Activated CD4-positive, CD25-positive, alpha-beta regulatory T cell treated with anti-CD3 and anti-CD28 coated beads, Interleukin-2, amount 50 U/mL, for 72 hours (primary cell): ENCODE measurements around the gene ZNF598.
A peak's percentile ranks its signal among the peaks of the same experiment; 100 is the strongest.

Experiments used
- DNase-seq: peaks from one replicate; pipeline ENCODE4 v3.0.0; 2021

The ZNF598 gene

DNA sequence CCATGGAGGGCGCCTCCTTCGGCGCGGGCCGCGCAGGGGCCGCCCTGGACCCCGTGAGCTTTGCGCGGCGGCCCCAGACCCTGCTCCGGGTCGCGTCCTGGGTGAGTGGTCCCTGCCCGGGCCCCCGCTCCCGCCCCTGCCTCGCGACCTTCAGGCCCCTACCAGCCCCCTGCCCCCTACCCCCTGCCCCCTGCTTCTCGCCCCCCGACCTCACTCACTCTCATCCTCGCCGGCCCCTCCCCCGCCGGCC, 19.6 kb downstream of the ZNF598 start:
- DNase-seq, result no peak

DNA sequence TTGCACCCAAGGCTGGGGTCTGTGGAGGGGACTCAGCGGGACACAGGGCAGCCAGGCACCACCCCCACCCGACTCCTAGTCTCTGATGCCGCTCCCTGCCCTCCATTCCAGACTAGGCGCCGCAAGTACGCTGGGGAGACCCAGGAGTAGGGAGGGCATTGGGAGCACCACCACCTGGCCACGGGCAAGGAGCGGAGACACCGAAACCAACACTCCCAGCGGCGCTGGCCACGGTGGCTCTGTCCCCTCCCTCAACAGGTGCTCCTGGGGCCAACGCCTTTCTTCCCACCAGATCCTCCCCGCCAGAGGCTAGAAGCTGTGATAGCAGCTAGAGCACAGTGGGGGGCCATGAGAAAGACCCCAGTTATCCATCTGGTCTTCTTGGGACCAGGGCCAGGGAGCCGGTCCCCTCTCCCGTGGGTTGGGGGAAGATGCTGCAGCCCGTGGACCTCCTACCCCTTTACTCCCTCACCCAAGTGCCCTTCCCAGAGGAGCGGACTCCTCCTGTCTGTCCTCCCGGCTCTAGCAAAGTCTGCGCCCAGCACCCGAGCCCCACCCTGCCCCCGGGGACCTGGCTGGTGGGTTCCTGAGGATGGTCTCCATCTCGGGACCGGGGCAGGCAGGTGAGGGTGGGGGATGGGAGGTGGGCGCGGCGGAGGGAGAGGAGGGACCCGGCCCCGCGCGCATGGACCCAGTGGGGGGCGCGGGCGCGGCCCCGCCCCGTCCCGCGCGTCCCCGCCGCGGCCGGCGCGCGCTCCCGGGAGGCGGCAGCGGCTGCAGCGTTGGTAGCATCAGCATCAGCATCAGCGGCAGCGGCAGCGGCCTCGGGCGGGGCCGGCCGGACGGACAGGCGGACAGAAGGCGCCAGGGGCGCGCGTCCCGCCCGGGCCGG, 20.2 kb downstream of the ZNF598 start, which contains the start of gene SYNGR3:
Gene SYNGR3 (plus strand): TSS at position 762 of the 892 bp plus-strand sequence. CDS start 133 bp downstream, outside the sequence.
- no peak for DNase-seq

DNA sequence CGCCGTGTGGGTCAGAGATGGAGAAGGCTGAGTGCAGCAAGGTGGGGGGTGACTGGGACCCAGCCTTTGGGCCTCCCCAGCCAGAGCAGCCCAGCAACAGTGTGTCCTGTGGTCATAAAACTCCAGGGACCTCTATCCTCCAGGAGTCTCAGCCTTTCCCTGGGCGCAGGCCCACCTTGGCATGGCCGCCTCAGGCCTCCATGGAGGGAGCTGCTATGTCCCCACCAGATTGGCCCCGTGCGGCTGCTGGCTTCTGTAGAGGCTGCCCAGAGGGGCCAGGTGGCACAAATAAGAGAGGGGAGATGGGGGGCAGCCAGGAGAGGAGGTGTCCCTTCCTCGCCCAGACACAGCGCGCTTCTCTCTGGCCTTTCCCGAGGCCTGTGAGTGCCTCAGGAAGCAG, 22.4 kb downstream of the ZNF598 start:
- no peak for DNase-seq

DNA sequence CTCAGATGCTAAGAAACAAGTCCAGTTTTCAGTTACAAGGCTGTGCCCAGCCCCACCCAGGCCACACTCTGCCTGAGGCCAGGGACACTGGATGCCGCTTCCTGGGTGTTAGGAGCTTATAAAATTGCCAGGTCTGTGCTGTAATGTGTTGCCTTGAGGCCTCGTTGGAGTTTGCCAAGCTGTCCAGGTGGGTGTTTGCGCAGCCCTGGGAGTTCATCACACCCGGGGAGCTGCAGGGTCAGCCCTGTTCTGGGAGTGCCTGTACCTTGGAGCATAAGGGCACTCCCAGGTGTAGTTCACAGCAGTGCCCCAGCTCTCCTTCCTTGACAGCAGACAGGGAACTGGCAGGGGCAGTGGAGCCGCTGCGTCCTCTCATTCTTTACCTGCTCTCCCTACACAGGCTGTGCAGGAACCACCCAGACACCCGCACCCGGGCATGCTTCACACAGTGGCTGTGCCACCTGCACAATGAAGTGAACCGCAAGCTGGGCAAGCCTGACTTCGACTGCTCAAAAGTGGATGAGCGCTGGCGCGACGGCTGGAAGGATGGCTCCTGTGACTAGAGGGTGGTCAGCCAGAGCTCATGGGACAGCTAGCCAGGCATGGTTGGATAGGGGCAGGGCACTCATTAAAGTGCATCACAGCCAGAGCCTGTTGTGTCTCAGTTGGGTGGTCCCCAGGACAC, 24.0 kb downstream of the ZNF598 start:
- no peak for DNase-seq

DNA sequence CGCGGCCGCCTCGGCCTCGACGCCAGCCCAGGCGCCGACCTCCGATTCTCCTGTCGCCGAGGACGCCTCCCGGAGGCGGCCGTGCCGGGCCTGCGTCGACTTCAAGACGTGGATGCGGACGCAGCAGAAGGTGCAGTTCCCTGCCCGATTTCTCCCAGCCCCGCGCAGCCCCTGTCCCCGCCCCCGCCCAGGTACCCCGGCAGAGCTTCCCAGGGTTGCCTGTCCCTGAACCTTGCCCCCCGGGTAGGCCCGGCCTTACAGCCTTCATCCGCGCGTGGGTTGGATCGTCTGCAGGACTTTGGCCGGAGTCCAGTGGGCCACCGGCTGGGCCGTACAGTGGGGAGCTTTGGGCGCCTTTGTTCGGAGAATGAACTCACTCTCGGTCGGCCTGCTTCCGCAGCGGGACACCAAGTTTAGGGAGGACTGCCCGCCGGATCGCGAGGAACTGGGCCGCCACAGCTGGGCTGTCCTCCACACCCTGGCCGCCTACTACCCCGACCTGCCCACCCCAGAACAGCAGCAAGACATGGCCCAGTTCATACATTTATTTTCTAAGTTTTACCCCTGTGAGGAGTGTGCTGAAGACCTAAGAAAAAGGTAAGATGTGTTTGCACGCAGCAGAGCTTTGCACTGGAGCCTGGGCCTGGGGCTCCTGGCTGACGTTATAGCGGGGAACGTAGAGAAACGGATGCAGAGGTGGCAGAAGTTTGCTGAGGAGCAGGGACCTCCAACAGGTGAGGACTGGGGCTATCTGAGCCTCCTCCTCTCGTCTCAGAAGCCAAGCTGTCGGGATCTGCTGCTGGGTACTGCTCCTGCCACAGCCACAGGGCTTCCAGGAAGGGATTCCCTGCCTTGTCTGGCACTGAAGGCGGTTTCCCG, 25.0 kb downstream of the ZNF598 start:
- DNase-seq, result no peak

DNA sequence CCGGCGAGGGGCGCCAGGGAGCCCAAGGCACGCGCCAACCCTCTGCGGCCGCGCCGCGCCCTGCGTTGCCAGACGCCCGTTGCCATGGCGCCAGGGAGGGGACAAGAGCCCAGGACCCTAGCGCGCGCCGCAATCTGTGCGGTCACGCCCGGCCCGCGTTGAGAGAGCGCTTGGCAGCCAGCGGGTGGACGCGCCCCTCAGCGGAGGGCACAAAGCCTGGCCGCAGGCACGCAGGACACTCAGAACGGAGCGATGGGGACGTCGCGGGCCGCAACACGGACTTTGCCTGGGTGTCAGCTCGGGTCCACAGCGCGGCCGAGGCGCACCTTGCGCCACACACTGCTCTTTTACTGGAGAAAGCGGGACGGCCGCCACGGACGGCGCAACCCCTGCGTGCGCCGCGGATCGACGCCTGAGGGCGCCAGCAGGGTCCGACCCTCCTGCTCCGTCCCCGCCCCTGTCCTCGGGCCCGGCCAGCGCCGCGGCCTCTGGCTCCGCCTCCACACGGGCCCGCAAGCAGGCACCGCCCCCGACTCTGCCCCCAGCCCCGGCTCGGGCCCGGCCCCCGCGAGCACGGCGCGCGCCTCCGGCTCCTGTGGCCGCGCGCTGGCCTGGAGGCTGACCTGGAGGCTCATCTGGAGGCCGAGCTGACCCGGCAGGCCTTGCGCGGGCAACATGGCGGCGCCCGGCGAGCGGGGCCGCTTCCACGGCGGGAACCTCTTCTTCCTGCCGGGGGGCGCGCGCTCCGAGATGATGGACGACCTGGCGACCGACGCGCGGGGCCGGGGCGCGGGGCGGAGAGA, 25.9 kb downstream of the ZNF598 start, which contains the start of gene GFER:
Gene GFER (plus strand): TSS at position 650 of the 803 bp plus-strand sequence. CDS start 26 bp downstream, at position 676.
- peak; percentile 80 for DNase-seq

DNA sequence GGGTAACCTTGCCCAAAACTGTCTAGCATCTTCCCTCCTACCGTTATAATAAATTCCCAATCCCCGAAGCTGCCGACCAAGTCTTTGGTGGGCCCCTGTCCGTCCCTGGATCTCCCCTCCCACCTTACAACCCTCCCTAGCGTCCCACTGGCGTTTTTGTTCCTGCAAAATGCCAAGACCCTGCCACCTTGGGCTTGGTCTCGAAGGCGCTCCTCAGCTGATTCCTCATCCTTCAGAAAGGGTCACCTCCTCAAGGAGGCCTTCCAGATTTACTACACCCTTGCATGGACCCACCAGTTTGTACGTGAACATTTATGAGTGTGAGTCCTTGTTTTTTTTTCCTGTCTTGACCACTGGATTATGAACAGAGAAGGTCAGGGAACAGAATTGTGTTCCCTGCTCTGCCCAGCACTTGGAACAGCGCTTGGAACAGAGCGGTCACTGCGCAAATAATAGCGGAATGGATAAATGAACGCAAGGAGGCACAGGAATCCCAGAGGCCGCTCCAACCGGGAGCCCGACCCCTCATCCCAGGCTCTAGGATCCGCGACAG, 26.6 kb downstream of the ZNF598 start:
- no peak for DNase-seq

DNA sequence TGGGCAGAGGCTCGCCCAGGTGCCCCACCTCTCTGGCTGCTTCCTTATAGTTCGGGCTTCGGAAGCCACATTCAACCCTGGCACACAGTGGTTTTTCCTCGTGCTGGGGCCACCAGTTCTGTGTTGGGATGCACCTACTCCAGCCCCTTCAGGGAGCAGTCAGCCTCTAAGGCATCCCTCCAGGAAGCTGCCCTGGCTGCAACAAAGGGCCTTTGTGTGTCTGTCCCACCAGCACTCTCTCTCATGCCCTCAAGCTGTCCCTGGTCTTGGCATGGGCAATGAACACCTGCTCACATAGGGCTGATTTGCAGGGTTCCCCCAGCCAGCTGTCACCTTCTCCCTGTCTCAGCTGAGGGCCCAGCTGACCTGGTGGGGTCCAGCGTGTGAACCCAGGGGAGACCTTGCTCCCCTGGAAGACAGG, 27.6 kb downstream of the ZNF598 start:
- no peak for DNase-seq

DNA sequence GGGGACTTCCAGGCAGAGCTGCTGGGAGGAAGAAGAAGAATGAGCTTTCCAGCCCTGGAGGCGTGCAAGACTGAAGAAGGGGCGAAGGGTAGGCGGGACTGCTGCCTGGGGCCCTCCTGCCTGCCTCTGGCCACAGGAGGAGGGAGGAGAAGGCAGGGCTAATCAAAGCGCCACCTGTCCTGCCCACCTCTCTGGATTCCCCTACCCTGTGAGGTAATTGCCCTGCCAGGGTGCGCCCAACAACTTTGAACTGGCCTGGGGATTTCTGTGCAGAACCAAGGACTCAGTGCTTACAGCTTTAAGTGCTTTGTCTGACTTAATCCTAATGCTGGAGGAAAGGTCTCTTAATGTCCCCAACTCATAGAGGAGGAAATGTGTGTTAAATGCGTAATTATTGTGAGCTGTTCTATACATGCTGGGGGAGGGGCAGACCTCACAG, 28.2 kb downstream of the ZNF598 start, which contains the start of gene NOXO1:
Gene NOXO1 (minus strand): TSS at position 72 of the 439 bp plus-strand sequence. CDS start 290 bp downstream, outside the sequence.
- no peak for DNase-seq

DNA sequence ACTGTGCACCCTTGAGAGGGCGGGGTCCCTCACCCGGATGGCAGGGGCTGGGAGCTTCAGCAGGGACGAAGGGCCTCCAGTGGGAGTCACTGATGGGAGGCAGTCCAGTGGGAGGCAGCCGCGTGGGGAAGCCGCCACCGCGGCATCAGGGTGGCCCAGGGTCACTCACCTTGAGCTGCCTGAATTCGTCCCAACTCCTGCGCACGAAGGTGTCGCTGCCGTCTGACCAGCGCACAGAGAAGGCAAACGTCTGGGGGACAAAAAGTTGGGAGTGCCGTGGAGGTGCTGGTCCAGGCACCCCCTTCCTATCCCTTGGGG, 28.9 kb downstream of the ZNF598 start:
- no peak for DNase-seq

DNA sequence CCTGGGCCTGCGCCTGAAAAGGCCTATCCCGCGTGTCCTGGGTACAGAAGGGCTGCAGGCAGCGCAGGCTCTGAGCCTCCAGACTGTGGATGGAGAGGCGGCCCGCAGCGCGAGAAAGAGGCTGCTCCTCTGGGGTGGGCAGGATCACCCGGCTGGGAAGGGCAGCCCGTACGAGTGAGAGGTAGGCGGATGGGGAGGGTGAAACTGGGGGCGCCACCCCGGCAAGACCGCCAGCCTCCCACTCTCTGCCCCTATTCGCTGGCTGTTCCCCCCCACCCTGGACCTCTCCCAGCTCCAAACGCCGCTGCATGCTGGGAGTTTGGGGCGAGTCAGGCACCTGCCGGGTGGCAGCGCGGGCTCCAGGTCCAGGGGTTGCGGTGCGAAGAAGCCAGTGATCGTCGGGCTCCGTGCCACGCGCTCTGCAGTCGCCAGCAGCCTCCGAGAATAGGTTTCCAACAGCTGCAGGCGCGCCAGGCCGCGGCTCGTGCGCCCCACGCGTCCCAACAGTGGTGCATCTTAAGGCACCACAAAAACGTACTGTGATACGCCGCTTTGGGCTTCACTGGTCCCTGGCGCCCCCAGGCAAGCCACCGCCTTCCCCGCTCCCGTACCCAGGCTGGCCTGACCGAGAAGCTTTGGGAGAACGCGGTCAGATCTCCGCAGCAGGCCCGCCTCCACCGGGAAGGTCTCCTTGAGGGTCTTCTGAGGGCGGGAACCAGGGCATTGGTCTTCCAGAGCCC, 29.4 kb downstream of the ZNF598 start:
- no peak for DNase-seq

DNA sequence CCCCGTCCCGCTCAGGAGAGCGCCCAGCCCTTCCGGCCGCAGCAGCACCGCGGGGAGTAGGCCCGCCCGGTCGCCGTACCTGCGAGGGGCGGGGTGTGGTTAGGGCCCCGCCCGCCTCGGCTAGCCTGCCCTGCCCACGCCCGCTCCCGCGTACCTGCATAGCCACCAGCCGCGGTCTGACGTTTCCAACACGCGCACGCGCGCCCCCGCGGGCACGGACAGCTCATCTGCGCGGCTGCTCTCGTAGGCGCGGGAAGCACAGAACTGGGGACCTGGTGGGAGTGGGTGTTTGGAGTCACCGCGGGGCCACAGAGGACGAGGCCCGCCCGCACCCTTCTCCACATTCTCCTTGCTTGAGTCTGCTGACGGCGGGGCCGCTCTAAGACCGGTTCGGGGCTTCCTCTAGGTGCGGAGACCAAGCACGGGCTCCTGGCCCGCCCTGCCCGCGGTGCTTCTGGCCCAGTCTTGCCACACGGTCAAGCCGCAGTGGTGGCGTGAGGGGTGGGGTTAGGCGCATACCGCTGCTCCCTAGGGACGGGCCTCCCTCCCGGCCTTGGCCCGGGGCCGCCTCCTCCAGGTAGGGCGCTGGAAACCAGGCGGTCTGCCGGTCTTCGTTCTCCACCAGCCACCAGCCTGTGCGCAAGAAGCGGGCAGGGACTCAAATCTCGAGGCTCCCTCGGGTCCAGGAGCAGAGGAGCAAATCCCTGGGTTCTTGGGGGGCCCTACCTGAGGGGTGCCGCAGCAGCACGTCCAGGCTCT, 30.2 kb downstream of the ZNF598 start:
- DNase-seq, result no peak

DNA sequence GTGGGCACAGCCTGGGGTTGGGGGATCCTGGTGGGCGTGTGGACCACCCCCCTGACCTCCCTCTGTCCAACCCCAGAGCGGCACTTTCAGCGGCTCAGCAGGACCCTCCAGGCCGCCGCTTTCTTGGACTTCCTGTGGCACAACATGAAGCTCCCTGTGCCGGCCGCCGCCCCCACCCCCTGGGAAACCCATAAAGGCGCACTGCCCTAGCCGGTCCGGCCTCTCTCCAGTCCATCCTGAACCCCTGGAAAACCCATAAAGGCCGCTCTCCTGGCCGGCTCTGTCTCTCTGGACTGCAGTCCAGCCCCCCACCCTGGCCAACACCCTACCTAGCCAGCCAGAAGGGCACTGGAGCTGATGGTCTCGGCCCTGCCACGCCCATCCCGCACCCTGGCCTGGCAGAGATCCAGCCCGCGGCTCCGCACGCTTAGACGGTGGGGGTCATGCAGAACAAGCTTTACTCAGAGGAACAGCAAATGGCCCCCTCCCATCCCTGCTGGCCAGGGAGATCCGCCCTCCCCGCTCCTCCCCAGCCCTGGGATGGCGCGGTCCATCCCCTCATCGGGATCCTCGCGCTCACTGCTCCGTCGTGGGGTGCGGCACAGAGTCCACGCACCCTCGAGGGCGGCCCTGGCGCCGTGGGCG, 31.0 kb downstream of the ZNF598 start:
- DNase-seq, result no peak

DNA sequence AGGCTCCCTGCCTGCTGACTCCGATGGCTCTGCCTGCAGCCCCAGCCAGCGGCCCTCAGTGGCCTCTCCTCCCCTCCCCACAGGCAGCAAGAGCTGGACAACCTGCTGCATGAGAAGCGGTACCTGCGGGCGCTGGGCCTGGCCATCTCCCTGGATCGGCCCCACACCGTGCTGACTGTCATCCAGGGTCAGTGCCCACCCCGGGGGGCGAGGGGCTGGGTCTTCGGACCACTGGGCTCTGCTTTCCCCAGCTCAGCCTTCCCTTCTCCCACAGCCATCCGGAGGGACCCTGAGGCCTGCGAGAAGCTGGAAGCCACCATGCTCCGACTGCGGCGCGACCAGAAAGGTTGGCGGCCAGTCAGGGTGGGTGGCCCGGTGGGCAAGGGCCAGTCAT, 31.7 kb downstream of the ZNF598 start:
- no peak for DNase-seq

DNA sequence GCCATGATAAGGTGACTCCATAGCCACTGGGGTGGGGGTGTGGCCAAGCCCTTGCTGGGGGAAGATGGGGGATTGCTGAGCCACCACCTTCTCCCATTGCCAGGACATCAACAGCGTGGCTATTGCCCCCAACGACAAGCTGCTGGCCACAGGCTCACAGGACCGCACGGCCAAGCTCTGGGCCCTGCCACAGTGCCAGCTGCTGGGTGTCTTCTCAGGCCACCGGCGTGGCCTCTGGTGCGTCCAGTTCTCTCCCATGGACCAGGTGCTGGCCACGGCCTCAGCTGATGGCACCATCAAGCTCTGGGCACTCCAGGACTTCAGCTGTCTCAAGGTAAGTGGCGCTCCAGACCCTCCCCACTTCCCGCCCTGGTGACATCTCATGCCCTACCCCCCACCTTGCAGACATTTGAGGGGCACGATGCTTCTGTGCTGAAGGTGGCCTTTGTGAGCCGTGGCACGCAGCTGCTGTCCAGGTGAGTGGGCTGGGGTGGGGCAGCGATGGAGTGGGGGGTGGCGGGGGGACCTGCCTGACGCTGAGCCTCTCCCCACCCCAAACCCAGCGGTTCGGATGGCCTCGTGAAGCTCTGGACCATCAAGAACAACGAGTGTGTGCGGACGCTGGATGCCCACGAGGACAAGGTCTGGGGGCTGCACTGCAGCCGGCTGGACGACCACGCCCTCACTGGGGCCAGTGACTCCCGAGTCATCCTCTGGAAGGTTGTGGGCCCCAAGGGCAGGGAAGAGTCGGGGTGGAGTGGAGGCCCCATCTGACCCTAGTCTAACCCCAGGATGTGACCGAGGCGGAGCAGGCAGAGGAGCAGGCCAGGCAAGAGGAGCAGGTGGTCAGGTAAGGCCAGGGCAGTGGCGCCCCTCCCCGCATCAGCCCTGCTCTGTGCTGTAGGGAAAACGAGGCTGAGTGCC, 32.4 kb downstream of the ZNF598 start:
- no peak for DNase-seq

DNA sequence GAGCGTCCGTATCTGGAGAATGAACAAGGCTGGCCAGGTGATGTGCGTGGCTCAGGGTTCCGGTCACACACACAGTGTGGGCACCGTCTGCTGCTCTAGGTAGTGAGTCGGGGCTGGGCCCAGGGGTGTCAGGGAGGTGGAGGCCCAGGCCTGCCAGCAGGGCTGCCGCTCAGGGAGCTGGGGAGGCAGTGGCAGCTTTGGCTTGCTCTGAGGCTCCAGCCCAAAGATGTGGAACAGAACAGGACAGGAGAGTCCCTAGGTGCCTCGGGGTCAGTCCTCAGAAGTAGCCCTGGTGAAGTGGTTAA, 33.5 kb downstream of the ZNF598 start:
- no peak for DNase-seq

DNA sequence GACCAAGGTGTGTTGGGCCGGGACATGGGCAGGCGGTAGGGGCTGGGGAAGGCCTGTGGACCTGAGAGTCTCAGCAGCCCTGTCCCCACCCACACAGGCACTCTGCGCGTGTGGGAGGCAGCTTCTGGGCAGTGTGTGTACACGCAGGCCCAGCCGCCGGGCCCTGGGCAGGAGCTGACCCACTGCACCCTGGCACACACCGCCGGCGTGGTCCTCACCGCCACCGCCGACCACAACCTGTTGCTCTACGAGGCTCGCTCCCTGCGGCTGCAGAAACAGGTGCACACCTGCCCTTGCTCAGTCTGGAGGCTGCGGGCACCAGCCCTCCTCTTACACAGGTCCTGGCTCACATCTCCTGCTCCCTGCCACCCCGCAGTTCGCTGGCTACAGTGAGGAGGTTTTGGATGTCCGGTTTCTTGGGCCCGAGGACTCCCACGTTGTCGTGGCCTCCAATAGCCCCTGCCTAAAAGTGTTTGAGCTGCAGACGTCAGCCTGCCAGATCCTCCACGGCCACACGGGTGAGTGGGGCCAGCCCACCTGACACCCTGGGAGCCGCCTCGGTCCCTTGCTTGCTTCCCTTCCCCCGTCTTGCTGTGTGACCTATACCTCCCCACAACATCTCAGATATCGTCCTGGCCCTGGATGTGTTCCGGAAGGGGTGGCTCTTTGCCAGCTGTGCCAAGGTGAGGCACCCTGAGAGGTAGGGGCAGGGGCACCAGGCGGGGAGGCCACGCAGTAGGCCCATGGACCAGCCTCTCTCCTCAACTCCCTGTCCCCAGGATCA, 34.0 kb downstream of the ZNF598 start:
- no peak for DNase-seq
